Measurements from ENCODE around the gene RNF207. TPM values are rescaled to one million over a fixed set of nuclear protein-coding genes. Genes with fewer than 3 reads are reported as not detected.
A peak's percentile ranks its signal among the peaks of the same experiment; 100 is the strongest.

The RNF207 gene
- polyA plus RNA-seq, 3 donors = 0.10 to 7.7 TPM; not detected in 1

GRCh38 chr1:6233376-6233775 is 27.5 kb downstream of the RNF207 start:
- H3K27me3 Mint-ChIP-seq (ENCODE audit: low read depth in 3 of 3) = peaks cover 8 to 13% (median 10%) of the 10 kb centered on the region in 3 donors
- peaks cover 27 to 56% of the 10 kb centered on the region in 2 donors for H3K36me3 Mint-ChIP-seq
- Histone ChIP-seq H3K27ac (ENCODE audit: low read depth in 1 of 2, low read length in 2 of 2) (no peak overlapping the region), H3K79me2 (ENCODE audit: insufficient read depth, low read length) (peaks cover 11% of the 10 kb centered on the region), H3K4me2 (replicated peaks; ENCODE audit: extremely low read depth, low read length, poor library complexity, severe bottlenecking) (no peak overlapping the region), H3K36me3 (replicated peaks in 1 of 2; ENCODE audit: control insufficient read depth in 1 of 2, insufficient read depth in 2 of 2, low read length in 2 of 2) (peaks cover 31 to 52% of the 10 kb centered on the region in 2 donors), H3K4me3 (replicated peaks in 1 of 3; ENCODE audit: low read depth in 2 of 3, low read length in 3 of 3) (no peak overlapping the region), H4K20me1 (ENCODE audit: insufficient read depth, low read length) (no peaks in the 10 kb centered on the region), H3K27me3 (ENCODE audit: control insufficient read depth in 2 of 2, insufficient read depth in 2 of 2, low read length in 2 of 2) (peaks cover 0 to 1% of the 10 kb centered on the region in 2 donors), H3K9ac (ENCODE audit: insufficient read depth, low read length, poor library complexity, severe bottlenecking) (no peak overlapping the region), H3K4me1 (ENCODE audit: control insufficient read depth in 1 of 2, insufficient read depth in 2 of 2, low read length in 2 of 2) (peaks cover 13% of the 10 kb centered on the region in 2 donors), H2AFZ (ENCODE audit: insufficient read depth, low read depth, low read length, poor library complexity, severe bottlenecking) (no peak overlapping the region), H3K9me3 (replicated peaks in 1 of 2; ENCODE audit: control insufficient read depth in 1 of 2, insufficient read depth in 1 of 2, low read length in 2 of 2) (no peaks in the 10 kb centered on the region)
- 80% methylated on average over 1 of the region's 1 CpG for WGBS (ENCODE audit: insufficient coverage)
- H3K27ac Mint-ChIP-seq = no peak overlapping the region
- DNase-seq = no peak
- peaks cover 0 to 4% (median 0%) of the 10 kb centered on the region in 7 donors for H3K9me3 Mint-ChIP-seq
- TF ChIP-seq CTCF (IDR thresholded peaks at IDR 0.05) = no peak
- H3K4me1 Mint-ChIP-seq = peaks cover 12% of the 10 kb centered on the region
- intact Hi-C loops (cut with micrococcal nuclease) = no loop called here
- no peak overlapping the region for H3K4me3 Mint-ChIP-seq

GRCh38 chr1:6234502-6235295 is 28.8 kb downstream of the RNF207 start:
- H3K9ac ChIP-seq (ENCODE audit: insufficient read depth, low read length, poor library complexity, severe bottlenecking) = peak overlapping the region; percentile 71
- H3K4me3 Mint-ChIP-seq = peak overlapping the region; percentile 85 to 92
- H4K20me1 ChIP-seq (ENCODE audit: insufficient read depth, low read length) = no peaks in the 10 kb centered on the region
- DNase-seq = no peak
- no peak overlapping the region for H3K27ac Mint-ChIP-seq
- peak overlapping the region; percentile 57 to 81 (median 64) for H3K4me3 ChIP-seq (replicated peaks in 1 of 3; ENCODE audit: low read depth in 2 of 3, low read length in 3 of 3)
- 87% methylated on average over 13 of the region's 20 CpGs for WGBS (ENCODE audit: insufficient coverage)
- intact Hi-C loops (cut with micrococcal nuclease) = loop anchor here (2.0 kb wide), 2 partner anchors 34 to 36 kb away; partner anchors contain the start of gene RPL22 (in 1 of the 2)
- H2AFZ ChIP-seq (ENCODE audit: insufficient read depth, low read depth, low read length, poor library complexity, severe bottlenecking) = peak overlapping the region; percentile 75
- H3K9me3 Mint-ChIP-seq = peaks cover 0 to 4% (median 0%) of the 10 kb centered on the region in 7 donors
- no peaks in the 10 kb centered on the region for H3K9me3 ChIP-seq (replicated peaks in 1 of 2; ENCODE audit: control insufficient read depth in 1 of 2, insufficient read depth in 1 of 2, low read length in 2 of 2)
- H3K27ac ChIP-seq (ENCODE audit: low read depth in 1 of 2, low read length in 2 of 2) = no peak overlapping the region
- peaks cover 13% of the 10 kb centered on the region in 2 donors for H3K4me1 ChIP-seq (ENCODE audit: control insufficient read depth in 1 of 2, insufficient read depth in 2 of 2, low read length in 2 of 2)
- peaks cover 12% of the 10 kb centered on the region for H3K4me1 Mint-ChIP-seq
- H3K79me2 ChIP-seq (ENCODE audit: insufficient read depth, low read length) = peaks cover 11% of the 10 kb centered on the region
- H3K36me3 Mint-ChIP-seq = peaks cover 26 to 44% of the 10 kb centered on the region in 2 donors
- TF ChIP-seq CTCF (IDR thresholded peaks at IDR 0.05) = no peak
- H3K4me2 ChIP-seq (replicated peaks; ENCODE audit: extremely low read depth, low read length, poor library complexity, severe bottlenecking) = peak overlapping the region; percentile 86
- H3K27me3 Mint-ChIP-seq (ENCODE audit: low read depth in 3 of 3) = peaks cover 21 to 25% (median 23%) of the 10 kb centered on the region in 3 donors
- H3K27me3 ChIP-seq (ENCODE audit: control insufficient read depth in 2 of 2, insufficient read depth in 2 of 2, low read length in 2 of 2) = peaks cover 7 to 13% of the 10 kb centered on the region in 2 donors
- H3K36me3 ChIP-seq (replicated peaks in 1 of 2; ENCODE audit: control insufficient read depth in 1 of 2, insufficient read depth in 2 of 2, low read length in 2 of 2) = peaks cover 24 to 44% of the 10 kb centered on the region in 2 donors
